PC-3 (cell line): Measurements from ENCODE around the gene MYH7B.

Experiments
- CTCF ChIP-seq: fragments of 300-600 bp; sonication (generic); conservative IDR thresholded peaks from 2 replicates; pipeline ENCODE4 v1.5.1; 2017; ENCODE audit warnings: antibody characterized with exemption, low read depth, mild to moderate bottlenecking, low read length
- EZH2 ChIP-seq: fragments of 300-600 bp; sonication (generic); IDR thresholded peaks from one replicate; pipeline ENCODE4 v1.6.1; 2017; ENCODE audit warnings: antibody characterized with exemption, mild to moderate bottlenecking, low read length; ENCODE audit not compliant: unreplicated experiment

- peak; percentile 24 for TF ChIP-seq CTCF
- no peak for TF ChIP-seq EZH2
Measured at GRCh38 chr20:34948030-34948429, 7.6 kb upstream of the MYH7B start.
